GM04504 (cell line): Measurements from ENCODE around the gene IFRD2.
"Not testable (repeated sequence)": the region's sequence is repeated elsewhere in the genome, so short reads cannot be mapped to it uniquely, and the experiment has no call there.

Experiments
- DNase-seq: peaks from one replicate; pipeline ENCODE4 v3.0.0-alpha.2; 2012; ENCODE audit warnings: low read depth

Gene IFRD2

GRCh38 chr3:50323614-50324199 lies 31.5 kb upstream of the IFRD2 start:
- no peak for DNase-seq

GRCh38 chr3:50323092-50323600 lies 30.9 kb upstream of the IFRD2 start:
- no peak for DNase-seq

- no peak for DNase-seq
These were observed 30.3 kb upstream of the IFRD2 start, which contains the start of gene HYAL2 for GRCh38 chr3:50322386-50323091. Gene HYAL2 (minus strand): TSS chr3:50322745. CDS start chr3:50320489, 2,256 bp downstream.

- no peak for DNase-seq
These were observed 29.8 kb upstream of the IFRD2 start for GRCh38 chr3:50322115-50322385.

GRCh38 chr3:50321336-50322114 lies 29.3 kb upstream of the IFRD2 start:
- no peak for DNase-seq

- no peak for DNase-seq
These were observed 28.7 kb upstream of the IFRD2 start for GRCh38 chr3:50320853-50321335.

GRCh38 chr3:50319894-50320625 lies 27.8 kb upstream of the IFRD2 start:
- DNase-seq: no peak

- DNase-seq: no peak
These were observed 27.1 kb upstream of the IFRD2 start for GRCh38 chr3:50319181-50319893.

GRCh38 chr3:50318615-50319014 lies 26.4 kb upstream of the IFRD2 start:
- no peak for DNase-seq

GRCh38 chr3:50318163-50318562 lies 25.9 kb upstream of the IFRD2 start:
- no peak for DNase-seq

GRCh38 chr3:50317300-50317699 lies 25.1 kb upstream of the IFRD2 start:
- no peak for DNase-seq

- no peak for DNase-seq
These were observed 24.5 kb upstream of the IFRD2 start for GRCh38 chr3:50316657-50317242.

- no peak for DNase-seq
These were observed 22.6 kb upstream of the IFRD2 start for GRCh38 chr3:50314816-50315215.

GRCh38 chr3:50314342-50314741 lies 22.1 kb upstream of the IFRD2 start:
- no peak for DNase-seq

GRCh38 chr3:50312041-50312440 lies 19.8 kb upstream of the IFRD2 start:
- not testable (repeated sequence) for DNase-seq

GRCh38 chr3:50304601-50305000 lies 12.4 kb upstream of the IFRD2 start:
- DNase-seq: no peak

- no peak for DNase-seq
These were observed 11.0 kb upstream of the IFRD2 start, which contains the start of gene HYAL1 for GRCh38 chr3:50303013-50303815. Gene HYAL1 (minus strand): TSS chr3:50303574. CDS start chr3:50302956, 618 bp downstream.

- DNase-seq: no peak
These were observed 10.1 kb upstream of the IFRD2 start for GRCh38 chr3:50302095-50303012.

- no peak for DNase-seq
These were observed 8.5 kb upstream of the IFRD2 start for GRCh38 chr3:50300681-50301254.
